Stomach (tissue), 4 donors: Measurements from ENCODE around the gene CRYAA.
"Not testable (repeated sequence)": the region's sequence is repeated elsewhere in the genome, so short reads cannot be mapped to it uniquely, and the experiment has no call there.

Experiments used
- EP300 ChIP-seq: sonication (generic); formaldehyde crosslinking; IDR thresholded peaks from one replicate; pipeline ENCODE4 v1.6.1; 2017; ENCODE audit warnings: antibody characterized with exemption
- TF ChIP-seq, protein P1 (sequence below), 7 experiments: fragments of 450-650 bp in 4 of 7; fragments of 200-600 bp in 3 of 7; sonication (generic) in 3 of 7; IDR thresholded peaks; one replicate each; pipeline ENCODE4 v1.5.1; 2016 to 2019; ENCODE audit warnings: antibody characterized with exemption in 7 of 7, control low read depth in 2 of 7, mild to moderate bottlenecking in 1 of 7

DNA sequence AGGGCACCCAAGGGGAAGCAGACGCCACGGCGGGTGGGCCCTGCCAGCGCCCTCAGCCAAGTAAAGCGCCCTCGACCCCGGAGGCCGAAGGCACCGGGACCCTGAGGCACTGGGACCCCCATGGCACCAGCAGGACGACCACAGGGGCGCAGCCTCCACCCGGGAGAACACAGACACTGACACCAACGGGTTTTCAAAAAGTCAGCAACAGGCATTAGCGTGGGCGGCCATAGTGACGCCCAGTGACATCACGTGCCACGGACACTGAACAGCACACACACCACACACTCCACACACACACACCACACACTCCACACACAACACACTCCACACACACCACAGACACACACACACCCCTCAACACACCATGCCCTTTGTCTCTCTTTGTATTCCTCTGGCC lies 4.6 kb downstream of the CRYAA start:
- TF ChIP-seq, protein P1, sequence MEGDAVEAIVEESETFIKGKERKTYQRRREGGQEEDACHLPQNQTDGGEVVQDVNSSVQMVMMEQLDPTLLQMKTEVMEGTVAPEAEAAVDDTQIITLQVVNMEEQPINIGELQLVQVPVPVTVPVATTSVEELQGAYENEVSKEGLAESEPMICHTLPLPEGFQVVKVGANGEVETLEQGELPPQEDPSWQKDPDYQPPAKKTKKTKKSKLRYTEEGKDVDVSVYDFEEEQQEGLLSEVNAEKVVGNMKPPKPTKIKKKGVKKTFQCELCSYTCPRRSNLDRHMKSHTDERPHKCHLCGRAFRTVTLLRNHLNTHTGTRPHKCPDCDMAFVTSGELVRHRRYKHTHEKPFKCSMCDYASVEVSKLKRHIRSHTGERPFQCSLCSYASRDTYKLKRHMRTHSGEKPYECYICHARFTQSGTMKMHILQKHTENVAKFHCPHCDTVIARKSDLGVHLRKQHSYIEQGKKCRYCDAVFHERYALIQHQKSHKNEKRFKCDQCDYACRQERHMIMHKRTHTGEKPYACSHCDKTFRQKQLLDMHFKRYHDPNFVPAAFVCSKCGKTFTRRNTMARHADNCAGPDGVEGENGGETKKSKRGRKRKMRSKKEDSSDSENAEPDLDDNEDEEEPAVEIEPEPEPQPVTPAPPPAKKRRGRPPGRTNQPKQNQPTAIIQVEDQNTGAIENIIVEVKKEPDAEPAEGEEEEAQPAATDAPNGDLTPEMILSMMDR (IDR thresholded peaks at IDR 0.05): not testable (repeated sequence)
- not testable (repeated sequence) for TF ChIP-seq EP300
